Chondrocyte (in vitro differentiated cells): ENCODE measurements around the gene AKAP13. TPM values are rescaled to one million over a fixed set of nuclear protein-coding genes. Genes with fewer than 3 reads are reported as not detected.

Experiments used
- DNase-seq: peaks from one replicate; pipeline ENCODE4 v3.0.0; 2021; ENCODE audit warnings: mixed read lengths, low spot score
- H3K27ac Mint-ChIP-seq: one replicate; pipeline ENCODE4 v1.8.0; 2021; ENCODE audit warnings: mild to moderate bottlenecking, moderate library complexity, mixed read lengths; ENCODE audit not compliant: unreplicated experiment
- H3K27me3 Mint-ChIP-seq: 2 replicates; pipeline ENCODE4 v1.8.0; 2021; ENCODE audit warnings: low read depth, mixed read lengths
- H3K36me3 Mint-ChIP-seq: 2 replicates; pipeline ENCODE4 v1.8.0; 2021; ENCODE audit warnings: low read depth, mixed read lengths
- H3K4me1 Mint-ChIP-seq: 2 replicates; pipeline ENCODE4 v1.8.0; 2021; ENCODE audit warnings: low read depth, mild to moderate bottlenecking, mixed read lengths
- H3K4me3 Mint-ChIP-seq: one replicate; pipeline ENCODE4 v1.8.0; 2021; ENCODE audit warnings: mild to moderate bottlenecking, moderate library complexity, mixed read lengths; ENCODE audit not compliant: unreplicated experiment
- H3K9me3 Mint-ChIP-seq: 2 replicates; pipeline ENCODE4 v1.8.0; 2021; ENCODE audit warnings: low read depth, mixed read lengths
- total RNA-seq: library from RNA; stranded (reverse); gene quantifications from 3 replicates; pipeline ENCODE4 v1.2.1, GENCODE V29; 2021
- TF ChIP-seq, protein P1 (sequence below): fragments of 200-600 bp; sonication (generic); IDR thresholded peaks from 2 replicates; pipeline ENCODE4 v1.5.0; 2021; ENCODE audit warnings: antibody characterized with exemption, mild to moderate bottlenecking, moderate library complexity

AKAP13 gene
- total RNA-seq, 1 donor from 2014 or later, result 80.6 TPM

DNA sequence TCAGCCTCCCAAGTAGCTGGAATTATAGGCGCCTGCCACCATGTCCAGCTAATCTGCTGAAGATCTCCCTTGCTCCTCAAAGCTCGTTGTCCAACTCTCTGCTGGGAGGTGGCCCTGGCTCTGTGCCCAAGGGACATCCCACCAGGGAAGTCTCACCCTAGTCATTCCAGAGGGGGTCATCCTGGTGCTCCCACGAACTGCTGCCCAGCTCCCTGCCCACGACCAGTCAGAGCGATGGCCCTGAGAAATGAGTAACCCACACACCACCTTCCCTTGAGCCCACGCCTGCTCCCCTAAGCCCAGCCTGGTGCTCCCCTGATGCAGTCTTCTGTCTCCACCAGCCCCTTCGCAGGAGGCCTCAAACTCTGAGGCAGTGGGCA lies 409.1 kb downstream of the AKAP13 start:
- TF ChIP-seq, protein P1, sequence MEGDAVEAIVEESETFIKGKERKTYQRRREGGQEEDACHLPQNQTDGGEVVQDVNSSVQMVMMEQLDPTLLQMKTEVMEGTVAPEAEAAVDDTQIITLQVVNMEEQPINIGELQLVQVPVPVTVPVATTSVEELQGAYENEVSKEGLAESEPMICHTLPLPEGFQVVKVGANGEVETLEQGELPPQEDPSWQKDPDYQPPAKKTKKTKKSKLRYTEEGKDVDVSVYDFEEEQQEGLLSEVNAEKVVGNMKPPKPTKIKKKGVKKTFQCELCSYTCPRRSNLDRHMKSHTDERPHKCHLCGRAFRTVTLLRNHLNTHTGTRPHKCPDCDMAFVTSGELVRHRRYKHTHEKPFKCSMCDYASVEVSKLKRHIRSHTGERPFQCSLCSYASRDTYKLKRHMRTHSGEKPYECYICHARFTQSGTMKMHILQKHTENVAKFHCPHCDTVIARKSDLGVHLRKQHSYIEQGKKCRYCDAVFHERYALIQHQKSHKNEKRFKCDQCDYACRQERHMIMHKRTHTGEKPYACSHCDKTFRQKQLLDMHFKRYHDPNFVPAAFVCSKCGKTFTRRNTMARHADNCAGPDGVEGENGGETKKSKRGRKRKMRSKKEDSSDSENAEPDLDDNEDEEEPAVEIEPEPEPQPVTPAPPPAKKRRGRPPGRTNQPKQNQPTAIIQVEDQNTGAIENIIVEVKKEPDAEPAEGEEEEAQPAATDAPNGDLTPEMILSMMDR, result no peak
- Mint-ChIP-seq H3K27me3 (no peaks in the 10 kb centered on the region), H3K4me3 (no peak overlapping the region), H3K4me1 (peaks cover 36% of the 10 kb centered on the region), H3K9me3 (no peaks in the 10 kb centered on the region), H3K36me3 (no peaks in the 10 kb centered on the region), H3K27ac (no peak overlapping the region)
- DNase-seq, result peak; percentile 70

DNA sequence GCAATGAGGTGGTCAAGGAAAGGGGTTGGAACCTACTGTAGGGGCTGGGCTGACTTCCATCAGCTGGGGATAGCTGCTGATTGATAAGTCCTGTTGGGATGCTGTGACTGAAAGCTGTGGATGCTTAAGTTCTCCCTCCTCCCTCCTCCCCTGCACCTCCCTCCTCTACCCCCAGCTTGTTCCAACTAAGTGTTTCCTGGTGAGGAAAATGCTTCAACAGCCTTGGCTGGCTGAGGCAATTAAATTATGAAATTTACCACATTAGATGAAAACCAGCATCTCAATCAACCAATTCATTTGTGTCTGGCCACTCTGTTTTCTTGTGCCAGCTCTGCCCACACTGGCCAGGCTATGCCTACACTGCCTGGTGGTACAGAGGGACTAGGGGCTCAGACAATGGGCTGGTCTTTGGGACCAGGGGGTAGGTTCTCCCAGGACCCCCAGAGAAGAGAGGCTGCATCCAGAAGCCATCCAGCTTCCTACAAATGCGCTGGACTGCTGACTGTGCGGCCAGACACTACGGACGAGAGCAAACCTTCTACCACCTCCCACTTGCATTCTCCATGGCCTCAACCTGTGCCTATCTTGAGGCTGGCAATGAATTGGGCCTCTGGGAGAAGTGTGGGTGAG lies 411.8 kb downstream of the AKAP13 start:
- Mint-ChIP-seq H3K9me3 (no peaks in the 10 kb centered on the region), H3K4me1 (peaks cover 24% of the 10 kb centered on the region), H3K36me3 (no peaks in the 10 kb centered on the region), H3K27ac (no peak overlapping the region), H3K4me3 (no peak overlapping the region), H3K27me3 (no peaks in the 10 kb centered on the region)
- no peak for DNase-seq
- TF ChIP-seq, protein P1, result no peak

DNA sequence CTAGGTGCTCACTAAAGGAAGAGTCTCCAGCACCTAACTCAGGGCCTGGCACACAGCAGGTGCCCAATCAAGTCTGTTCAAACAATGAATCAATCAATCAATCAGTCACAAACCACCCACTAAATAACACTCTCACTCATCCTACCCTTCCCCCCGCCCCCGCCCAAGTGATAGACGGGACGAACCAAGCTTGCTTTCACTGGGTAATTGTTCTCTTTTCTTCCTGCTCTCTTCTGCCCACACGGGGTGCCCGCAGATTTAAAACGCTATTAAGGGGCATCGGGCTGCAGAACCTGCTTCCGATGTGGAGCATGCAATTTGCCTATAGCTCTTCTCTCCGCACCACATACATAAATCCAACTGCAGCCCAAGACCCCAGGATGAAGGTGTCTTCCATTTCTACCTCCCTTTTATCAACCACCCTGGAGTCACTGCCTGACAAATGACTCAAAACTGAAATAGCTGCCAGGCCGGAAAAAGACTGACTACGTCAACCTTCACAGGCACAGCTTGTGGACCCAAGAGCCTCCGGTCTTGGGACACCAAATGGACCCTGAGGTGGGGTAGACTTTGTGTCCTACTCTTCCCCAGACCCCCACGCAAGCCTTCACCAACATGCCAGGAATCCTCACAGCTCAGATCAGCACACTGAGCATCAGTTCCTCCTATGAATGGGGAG lies 412.6 kb downstream of the AKAP13 start:
- peak overlapping the region; percentile 47 for H3K27ac Mint-ChIP-seq
- no peak for DNase-seq
- peaks cover 24% of the 10 kb centered on the region for H3K4me1 Mint-ChIP-seq
- no peaks in the 10 kb centered on the region for H3K9me3 Mint-ChIP-seq
- H3K4me3 Mint-ChIP-seq, result peak overlapping the region; percentile 79
- TF ChIP-seq, protein P1, result no peak
- H3K36me3 Mint-ChIP-seq, result no peaks in the 10 kb centered on the region
- no peaks in the 10 kb centered on the region for H3K27me3 Mint-ChIP-seq

DNA sequence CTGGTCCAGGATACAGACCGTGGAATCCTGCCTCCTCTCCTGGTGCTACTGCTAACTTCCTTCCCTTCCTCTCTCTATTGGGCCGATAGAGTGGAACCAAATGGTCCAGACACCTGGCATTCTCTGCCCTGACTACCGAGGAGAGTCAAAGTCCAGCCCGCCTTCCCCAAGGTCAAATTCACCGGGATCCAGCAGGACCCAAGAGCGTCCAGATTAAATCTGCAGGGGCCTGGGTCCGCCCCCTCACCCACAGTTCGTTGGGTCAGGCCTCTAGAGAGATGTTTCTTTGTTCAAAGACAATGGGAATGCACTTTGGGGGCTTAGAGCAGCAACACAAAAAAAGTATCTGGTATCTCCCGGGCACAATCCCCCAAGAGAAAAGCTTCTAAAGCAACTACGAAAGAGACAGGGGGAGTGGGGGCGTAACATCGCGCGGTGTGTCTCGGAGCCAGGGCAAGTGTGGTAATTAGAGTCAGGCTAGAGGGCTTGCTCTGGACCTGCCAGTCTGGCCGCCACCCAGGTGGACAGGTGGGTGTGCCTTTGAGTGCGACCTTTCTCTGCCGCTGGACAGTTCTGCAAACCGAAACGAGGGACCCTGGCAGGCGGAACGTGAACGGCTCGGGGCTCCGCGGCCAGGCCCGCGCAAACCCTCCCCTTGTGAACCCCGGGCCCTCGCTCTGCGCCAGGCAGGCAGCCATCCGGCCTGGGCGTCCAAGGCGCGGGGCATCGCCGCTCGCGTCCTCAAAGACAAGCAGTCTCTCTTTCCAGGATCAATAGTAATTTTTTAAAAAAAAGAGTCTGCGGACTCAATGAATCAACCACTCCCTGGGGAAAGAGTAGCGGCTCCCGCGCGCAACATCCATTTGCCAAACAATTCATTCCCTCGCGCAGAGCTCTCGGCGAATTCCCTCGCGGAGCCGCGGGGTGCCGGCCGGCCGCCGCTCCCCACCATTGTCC lies 413.5 kb downstream of the AKAP13 start:
- peak overlapping the region; percentile 47 for H3K27ac Mint-ChIP-seq
- peak overlapping the region; percentile 79 for H3K4me3 Mint-ChIP-seq
- peak; percentile 63 for DNase-seq
- no peaks in the 10 kb centered on the region for H3K27me3 Mint-ChIP-seq
- TF ChIP-seq, protein P1, result no peak
- peaks cover 20% of the 10 kb centered on the region for H3K4me1 Mint-ChIP-seq
- no peaks in the 10 kb centered on the region for H3K36me3 Mint-ChIP-seq
- no peaks in the 10 kb centered on the region for H3K9me3 Mint-ChIP-seq
